CD4-positive, alpha-beta T cell treated with Interleukin-12 subunit alpha and Interleukin-12 subunit beta, for 1 hour (primary cell): ENCODE results near the gene MEIOC.
"Not testable (repeated sequence)": the region's sequence is repeated elsewhere in the genome, so short reads cannot be mapped to it uniquely, and the experiment has no call there.

Source experiments
- DNase-seq: peaks from one replicate; pipeline ENCODE4 v3.0.0-alpha.2; 2020

MEIOC gene

GRCh38 chr17:44648963-44649362, 7.3 kb upstream of the MEIOC start:
- no peak for DNase-seq

- no peak for DNase-seq
These were observed 5.0 kb upstream of the MEIOC start for GRCh38 chr17:44651228-44651627.

GRCh38 chr17:44652727-44653126, 3.5 kb upstream of the MEIOC start:
- no peak for DNase-seq

GRCh38 chr17:44653384-44653783, 2.9 kb upstream of the MEIOC start:
- no peak for DNase-seq

GRCh38 chr17:44653954-44654353, 2.3 kb upstream of the MEIOC start:
- DNase-seq = no peak

GRCh38 chr17:44661835-44662234, 5.6 kb downstream of the MEIOC start:
- no peak for DNase-seq

GRCh38 chr17:44663095-44663494, 6.8 kb downstream of the MEIOC start:
- no peak for DNase-seq

GRCh38 chr17:44664867-44665266, 8.6 kb downstream of the MEIOC start:
- no peak for DNase-seq

GRCh38 chr17:44666006-44666405, 9.7 kb downstream of the MEIOC start:
- DNase-seq = no peak

GRCh38 chr17:44672479-44673093, 16.3 kb downstream of the MEIOC start:
- no peak for DNase-seq

GRCh38 chr17:44673893-44674292, 17.6 kb downstream of the MEIOC start:
- no peak for DNase-seq

- no peak for DNase-seq
These were observed 20.9 kb downstream of the MEIOC start for GRCh38 chr17:44677136-44677535.

- DNase-seq = not testable (repeated sequence)
These were observed 27.0 kb downstream of the MEIOC start for GRCh38 chr17:44683303-44683702.

- no peak for DNase-seq
These were observed 31.5 kb downstream of the MEIOC start for GRCh38 chr17:44687756-44688155.

- DNase-seq = no peak
These were observed 31.9 kb downstream of the MEIOC start for GRCh38 chr17:44688200-44688599.

- DNase-seq = no peak
These were observed 32.6 kb downstream of the MEIOC start for GRCh38 chr17:44688675-44689476.

- peak; percentile 92 for DNase-seq
These were observed 33.4 kb downstream of the MEIOC start, which contains the start of gene CCDC43 for GRCh38 chr17:44689477-44690217. Gene CCDC43, minus strand, starts transcription at chr17:44689776. Its CDS starts 23 bp downstream, at chr17:44689753.

GRCh38 chr17:44690746-44691306, 34.6 kb downstream of the MEIOC start:
- peak; percentile 9 for DNase-seq

GRCh38 chr17:44693609-44694008, 37.3 kb downstream of the MEIOC start:
- no peak for DNase-seq

- DNase-seq = not testable (repeated sequence)
These were observed 44.0 kb downstream of the MEIOC start for GRCh38 chr17:44700288-44700687.

GRCh38 chr17:44707755-44708400, 51.6 kb downstream of the MEIOC start:
- DNase-seq = no peak

- peak; percentile 92 for DNase-seq
These were observed 52.4 kb downstream of the MEIOC start, which contains the start of gene DBF4B for GRCh38 chr17:44708401-44709263. Gene DBF4B, plus strand, starts transcription at chr17:44708665. Its CDS starts 156 bp downstream, at chr17:44708821.
